Tibial artery (tissue), 4 donors: Measurements from ENCODE around the gene TMEFF1.

Experiments used
- DNase-seq, 2 donors: peaks; one replicate each; pipeline ENCODE4 v3.0.0-alpha.2; 2019
- H3K27ac ChIP-seq, 2 donors: fragments of 200-600 bp; sonication (generic) in 1 of 2; 1 replicate in 1 of 2; 2 replicates in 1 of 2; pipeline ENCODE4 v1.5.1; 2018 to 2019; ENCODE audit warnings: mild to moderate bottlenecking in 1 of 2
- H3K27me3 ChIP-seq, 2 donors: fragments of 200-600 bp; sonication (generic) in 1 of 2; one replicate each; pipeline versions ENCODE4 v1.5.1 to v1.6.0; 2016 to 2019
- H3K36me3 ChIP-seq, 3 donors: fragments of 200-600 bp; sonication (generic) in 2 of 3; one replicate each; pipeline ENCODE4 v1.5.1; 2016 to 2019; ENCODE audit warnings: mild to moderate bottlenecking in 2 of 3
- H3K4me1 ChIP-seq, 4 donors: fragments of 200-600 bp; sonication (generic) in 2 of 4; 1 replicate in 3 of 4; 2 replicates in 1 of 4; pipeline ENCODE4 v1.5.1; 2016 to 2019
- H3K4me3 ChIP-seq, 2 donors: fragments of 200-600 bp; sonication (generic) in 1 of 2; 1 replicate in 1 of 2; 2 replicates in 1 of 2; pipeline ENCODE4 v1.5.1; 2018 to 2019; ENCODE audit warnings: mild to moderate bottlenecking in 2 of 2
- H3K9me3 ChIP-seq, 3 donors: fragments of 200-600 bp; sonication (generic) in 1 of 3; one replicate each; pipeline ENCODE4 v1.5.1; 2016 to 2019
- CTCF ChIP-seq, 2 experiments: fragments of 200-600 bp in 1 of 2; fragments of 450-650 bp in 1 of 2; IDR thresholded peaks; one replicate each; pipeline ENCODE4 v1.5.1; 2017 to 2019; ENCODE audit warnings: antibody characterized with exemption in 2 of 2, mild to moderate bottlenecking in 1 of 2, moderate library complexity in 1 of 2
- intact Hi-C: fragments of 100-400 bp; cut with DNase I; formaldehyde crosslinking; loops from one replicate; pipeline ENCODE4 v1.15.0; 2023; ENCODE audit warnings: low total_unique reads

The TMEFF1 gene

DNA sequence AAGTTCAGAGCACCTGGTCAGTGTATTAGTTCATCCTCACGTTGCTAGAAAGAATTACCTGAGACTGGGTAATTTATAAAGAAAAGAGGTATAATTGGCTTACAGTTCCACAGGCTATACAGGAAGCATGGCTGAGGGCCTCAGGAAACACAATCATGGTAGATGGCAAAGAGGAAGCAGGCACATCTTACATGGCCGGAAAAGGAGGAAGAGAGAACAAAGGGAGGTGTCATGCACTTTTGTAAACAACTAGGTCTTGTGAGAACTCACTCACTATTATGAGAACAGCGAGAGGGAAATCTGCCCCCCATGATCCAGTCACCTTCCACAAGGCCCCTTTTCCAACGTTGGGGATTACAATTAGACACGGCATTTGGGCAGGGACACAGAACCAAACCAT lies 76.1 kb downstream of the TMEFF1 start:
- Histone ChIP-seq H3K4me1 (no peaks in the 10 kb centered on the region), H3K27ac (no peak overlapping the region), H3K27me3 (no peaks in the 10 kb centered on the region), H3K4me3 (no peak overlapping the region), H3K9me3 (no peaks in the 10 kb centered on the region), H3K36me3 (peaks cover 0 to 9% (median 0%) of the 10 kb centered on the region in 3 donors)
- TF ChIP-seq CTCF (IDR thresholded peaks at IDR 0.05): no peak
- intact Hi-C loops: loop anchor here (10.0 kb wide), 1 partner anchor 186 kb away; no protein-coding TSS in a partner anchor
- DNase-seq: no peak

- no peak overlapping the region for H3K27ac ChIP-seq
- no peaks in the 10 kb centered on the region for H3K9me3 ChIP-seq
- H3K4me1 ChIP-seq: no peaks in the 10 kb centered on the region
- H3K27me3 ChIP-seq: no peaks in the 10 kb centered on the region
- no peak for DNase-seq
- intact Hi-C loops: no loop called here
- no peak overlapping the region for H3K4me3 ChIP-seq
- peaks cover 0 to 9% (median 0%) of the 10 kb centered on the region in 3 donors for H3K36me3 ChIP-seq
- TF ChIP-seq CTCF (IDR thresholded peaks at IDR 0.05): no peak
Measured at GRCh38 chr9:100554935-100555401, 82.0 kb downstream of the TMEFF1 start.

- H3K9me3 ChIP-seq: no peaks in the 10 kb centered on the region
- no peak for TF ChIP-seq CTCF (IDR thresholded peaks at IDR 0.05)
- H3K27me3 ChIP-seq: no peaks in the 10 kb centered on the region
- H3K36me3 ChIP-seq: peaks cover 0 to 6% (median 0%) of the 10 kb centered on the region in 3 donors
- H3K4me3 ChIP-seq: no peak overlapping the region
- DNase-seq: no peak
- intact Hi-C loops: no loop called here
- H3K4me1 ChIP-seq: no peaks in the 10 kb centered on the region
- H3K27ac ChIP-seq: no peak overlapping the region
Measured at GRCh38 chr9:100555471-100555870, 82.5 kb downstream of the TMEFF1 start.

DNA sequence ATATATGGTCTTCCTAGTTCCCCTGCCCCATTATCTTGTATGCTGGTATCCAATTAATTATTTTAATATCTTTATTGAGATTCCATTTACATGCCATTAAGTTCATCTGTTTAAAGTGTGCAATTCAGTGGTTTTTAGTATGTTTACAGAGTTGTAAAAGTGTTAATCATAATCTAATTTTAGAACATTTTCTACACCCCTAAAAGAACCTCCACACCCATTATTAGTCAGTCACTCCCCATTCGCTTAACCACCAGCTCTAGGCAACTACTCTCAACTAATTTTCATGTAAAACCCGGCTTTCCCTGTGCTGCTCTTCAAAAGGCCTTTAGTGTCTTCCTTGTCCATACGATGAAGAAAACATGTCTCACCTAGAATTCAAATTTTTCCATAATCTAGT lies 84.1 kb downstream of the TMEFF1 start:
- Histone ChIP-seq H3K27ac (no peak overlapping the region), H3K4me1 (no peaks in the 10 kb centered on the region), H3K4me3 (no peak overlapping the region), H3K27me3 (no peaks in the 10 kb centered on the region), H3K36me3 (no peaks in the 10 kb centered on the region), H3K9me3 (no peaks in the 10 kb centered on the region)
- TF ChIP-seq CTCF (IDR thresholded peaks at IDR 0.05): no peak
- DNase-seq: no peak
- intact Hi-C loops: no loop called here

DNA sequence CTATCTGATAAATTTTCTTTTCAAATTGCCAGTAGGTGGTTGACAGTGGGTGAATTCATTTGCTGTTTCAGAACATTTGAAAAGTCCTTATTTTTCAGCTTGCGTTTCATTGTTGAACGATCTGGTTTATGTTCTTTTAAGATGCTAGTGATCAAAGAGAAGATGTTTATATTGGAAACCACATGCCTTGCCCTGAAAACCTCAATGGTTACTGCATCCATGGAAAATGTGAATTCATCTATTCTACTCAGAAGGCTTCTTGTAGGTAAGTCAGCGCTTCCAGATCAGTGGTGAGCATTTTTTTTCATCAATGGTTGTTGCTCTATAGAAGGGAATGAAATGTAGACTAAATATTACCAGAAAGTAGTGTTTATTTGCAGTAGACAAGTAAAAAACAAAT lies 88.3 kb downstream of the TMEFF1 start:
- H3K4me1 ChIP-seq: no peaks in the 10 kb centered on the region
- intact Hi-C loops: no loop called here
- H3K27me3 ChIP-seq: no peaks in the 10 kb centered on the region
- no peak overlapping the region for H3K4me3 ChIP-seq
- H3K9me3 ChIP-seq: no peaks in the 10 kb centered on the region
- H3K36me3 ChIP-seq: no peaks in the 10 kb centered on the region
- no peak overlapping the region for H3K27ac ChIP-seq
- no peak for DNase-seq
- no peak for TF ChIP-seq CTCF (IDR thresholded peaks at IDR 0.05)

- Histone ChIP-seq H3K9me3 (no peaks in the 10 kb centered on the region), H3K4me1 (no peaks in the 10 kb centered on the region), H3K36me3 (no peaks in the 10 kb centered on the region), H3K4me3 (no peak overlapping the region), H3K27me3 (no peaks in the 10 kb centered on the region), H3K27ac (no peak overlapping the region)
- no peak for DNase-seq
- no peak for TF ChIP-seq CTCF (IDR thresholded peaks at IDR 0.05)
- intact Hi-C loops: no loop called here
Measured at GRCh38 chr9:100567856-100568255, 94.9 kb downstream of the TMEFF1 start.
